PC-9 (cell line): Measurements from ENCODE around the gene FYN. TPM values are rescaled to one million over a fixed set of nuclear protein-coding genes. Genes with fewer than 3 reads are reported as not detected.

Experiments used
- BruUV-seq: library from RNA; stranded (reverse); fragments of 400-500 nt; replicated peaks from 2 replicates; lab custom pipeline; 2021; lab: Mats Ljungman, UMichigan
- CTCF ChIA-PET: fragments of 300-600 bp; sonication (Branson Sonifier 250); formaldehyde crosslinking; loops from one replicate; lab custom pipeline; 2022; ENCODE audit warnings: antibody characterized with exemption; lab: Charles Lee
- POLR2A ChIA-PET: fragments of 300-600 bp; sonication (Branson Sonifier 250); formaldehyde crosslinking; loops from one replicate; lab custom pipeline; 2022; ENCODE audit warnings: antibody characterized with exemption; ENCODE audit not compliant: unreplicated experiment; lab: Charles Lee
- DNase-seq, 2 experiments: peaks; one replicate each; pipeline versions ENCODE4 v3.0.0 to v3.0.0-alpha.2; 2015 to 2022; ENCODE audit warnings: mixed read lengths in 1 of 2
- H2AFZ ChIP-seq: fragments of 200-600 bp; sonication (generic); 2 replicates; pipeline ENCODE4 v1.8.1; 2017; ENCODE audit warnings: antibody characterized with exemption
- H3F3A ChIP-seq: fragments of 200-600 bp; sonication (generic); 2 replicates; pipeline ENCODE4 v1.8.1; 2017; ENCODE audit warnings: antibody characterized with exemption, mild to moderate bottlenecking, low read depth; ENCODE audit not compliant: insufficient read depth
- H3K27ac ChIP-seq: fragments of 200-600 bp; sonication (generic); 2 replicates; pipeline ENCODE4 v1.6.1; 2016; ENCODE audit warnings: mixed run types
- H3K27me3 ChIP-seq: fragments of 200-600 bp; sonication (generic); 2 replicates; pipeline ENCODE4 v1.6.1; 2016; ENCODE audit warnings: low read depth, mixed run types; ENCODE audit not compliant: insufficient read depth
- H3K36me3 ChIP-seq: fragments of 200-600 bp; sonication (generic); 2 replicates; pipeline ENCODE4 v1.6.1; 2016; ENCODE audit warnings: low read depth, mixed run types
- H3K4me1 ChIP-seq: fragments of 200-600 bp; sonication (generic); replicated peaks from 2 replicates; pipeline ENCODE4 v1.6.1; 2016; ENCODE audit warnings: mixed run types; ENCODE audit not compliant: insufficient read depth
- H3K4me2 ChIP-seq: fragments of 200-600 bp; sonication (generic); 2 replicates; pipeline ENCODE4 v1.6.1; 2017; ENCODE audit warnings: mixed run types
- H3K4me3 ChIP-seq: fragments of 200-600 bp; sonication (generic); 2 replicates; pipeline ENCODE4 v1.6.1; 2016; ENCODE audit warnings: mixed run types
- H3K79me2 ChIP-seq: fragments of 200-600 bp; sonication (generic); 2 replicates; pipeline ENCODE4 v1.6.1; 2017; ENCODE audit warnings: low read depth, mixed run types
- H3K9me2 ChIP-seq: fragments of 200-600 bp; sonication (generic); 2 replicates; pipeline ENCODE4 v1.8.1; 2017; ENCODE audit warnings: mild to moderate bottlenecking; ENCODE audit not compliant: insufficient read depth
- H3K9me3 ChIP-seq: fragments of 200-600 bp; sonication (generic); 2 replicates; pipeline ENCODE4 v1.8.1; 2016; ENCODE audit warnings: low read depth; ENCODE audit not compliant: insufficient read depth
- H4K20me1 ChIP-seq: fragments of 200-600 bp; sonication (generic); 2 replicates; pipeline ENCODE4 v1.8.1; 2017; ENCODE audit not compliant: insufficient read depth
- CTCF ChIP-seq: fragments of 200-600 bp; sonication (generic); conservative IDR thresholded peaks from 2 replicates; pipeline ENCODE4 v1.6.1; 2017; ENCODE audit warnings: mixed run types, antibody characterized with exemption, mild to moderate bottlenecking, moderate library complexity
- EZH2 ChIP-seq: fragments of 200-600 bp; sonication (generic); IDR thresholded peaks from 2 replicates; pipeline ENCODE4 v1.8.0; 2017; ENCODE audit warnings: antibody characterized with exemption, low read depth
- intact Hi-C: fragments of 100-400 bp; cut with micrococcal nuclease; formaldehyde crosslinking; loops from one replicate; pipeline ENCODE4 v1.10.0; 2022; ENCODE audit not compliant: unreplicated experiment
- total RNA-seq: library from RNA; stranded (reverse); gene quantifications from 2 replicates; pipeline ENCODE4 v1.2.3, GENCODE V29; 2021

FYN gene
- total RNA-seq, 1 experiment from 2014 or later = 53.3 TPM

GRCh38 chr6:111870051-111870741 lies 3.1 kb downstream of the FYN start:
- Histone ChIP-seq H2AFZ (no peak overlapping the region), H3K36me3 (0 out of 2 replicates have a peak, but pooled peaks cover 5% of the 10 kb centered on the region), H3K4me2 (peak overlapping the region; percentile 95; the same call in 1 of the 2 replicates), H3F3A (peaks cover 11% of the 10 kb centered on the region; the same call in 1 of the 2 replicates), H4K20me1 (peaks cover 18% of the 10 kb centered on the region; the same call in 1 of the 2 replicates), H3K9me2 (no peaks in the 10 kb centered on the region), H3K9me3 (no peaks in the 10 kb centered on the region), H3K27me3 (no peaks in the 10 kb centered on the region), H3K79me2 (peaks cover 70% of the 10 kb centered on the region), H3K27ac (no peak overlapping the region), H3K4me1 (peaks cover 27% of the 10 kb centered on the region), H3K4me3 (no peak overlapping the region)
- no TSS peak for BruUV-seq
- ChIA-PET CTCF (no interaction called here), POLR2A (no interaction called here)
- intact Hi-C loops = loop anchor here (5.0 kb wide), 3 partner anchors 48 to 127 kb away; no protein-coding TSS in a partner anchor
- DNase-seq = no peak
- TF ChIP-seq EZH2 (no peak), CTCF (no peak)

- ChIA-PET POLR2A (no interaction called here), CTCF (no interaction called here)
- intact Hi-C loops = no loop called here
- peaks cover 24% of the 10 kb centered on the region; the same call in 1 of the 2 replicates for H4K20me1 ChIP-seq
- H2AFZ ChIP-seq = no peak overlapping the region
- TF ChIP-seq CTCF (no peak), EZH2 (no peak)
- no peak overlapping the region for H3K4me3 ChIP-seq
- H3K36me3 ChIP-seq = 0 out of 2 replicates have a peak, but pooled peaks cover 5% of the 10 kb centered on the region
- no peaks in the 10 kb centered on the region for H3K9me3 ChIP-seq
- H3F3A ChIP-seq = no peaks in the 10 kb centered on the region; the same call in 1 of the 2 replicates
- H3K27me3 ChIP-seq = no peaks in the 10 kb centered on the region
- H3K4me2 ChIP-seq = no peak overlapping the region
- no peak overlapping the region for H3K27ac ChIP-seq
- peaks cover 99% of the 10 kb centered on the region for H3K79me2 ChIP-seq
- H3K9me2 ChIP-seq = no peaks in the 10 kb centered on the region
- peaks cover 17% of the 10 kb centered on the region for H3K4me1 ChIP-seq
- no TSS peak for BruUV-seq
- no peak for DNase-seq
Measured at GRCh38 chr6:111866857-111867256, 6.4 kb downstream of the FYN start.

GRCh38 chr6:111865909-111866546 lies 7.2 kb downstream of the FYN start:
- Histone ChIP-seq H2AFZ (no peak overlapping the region), H3K4me1 (peaks cover 8% of the 10 kb centered on the region), H3K4me2 (no peak overlapping the region), H3K9me2 (no peaks in the 10 kb centered on the region), H3K36me3 (0 out of 2 replicates have a peak, but pooled peaks cover 5% of the 10 kb centered on the region), H3K9me3 (no peaks in the 10 kb centered on the region), H3K4me3 (no peak overlapping the region), H3F3A (no peaks in the 10 kb centered on the region), H3K27me3 (no peaks in the 10 kb centered on the region), H4K20me1 (peaks cover 24% of the 10 kb centered on the region; the same call in 1 of the 2 replicates), H3K27ac (no peak overlapping the region), H3K79me2 (peaks cover 97% of the 10 kb centered on the region)
- ChIA-PET CTCF (no interaction called here), POLR2A (no interaction called here)
- intact Hi-C loops = no loop called here
- BruUV-seq = no TSS peak
- no peak for DNase-seq
- TF ChIP-seq CTCF (no peak), EZH2 (no peak)
